ENCODE measurements around the gene LCN10. TPM values are rescaled to one million over a fixed set of nuclear protein-coding genes. Genes with fewer than 3 reads are reported as not detected.
A peak's percentile ranks its signal among the peaks of the same experiment; 100 is the strongest.

Gene LCN10
- total and polyA plus RNA-seq, 9 of the 15 experiments (the other 6 are each of a cell fraction or from before 2014, with no cell fraction given): 0.10 to 0.21 (median 0.14) TPM; not detected in 6

DNA sequence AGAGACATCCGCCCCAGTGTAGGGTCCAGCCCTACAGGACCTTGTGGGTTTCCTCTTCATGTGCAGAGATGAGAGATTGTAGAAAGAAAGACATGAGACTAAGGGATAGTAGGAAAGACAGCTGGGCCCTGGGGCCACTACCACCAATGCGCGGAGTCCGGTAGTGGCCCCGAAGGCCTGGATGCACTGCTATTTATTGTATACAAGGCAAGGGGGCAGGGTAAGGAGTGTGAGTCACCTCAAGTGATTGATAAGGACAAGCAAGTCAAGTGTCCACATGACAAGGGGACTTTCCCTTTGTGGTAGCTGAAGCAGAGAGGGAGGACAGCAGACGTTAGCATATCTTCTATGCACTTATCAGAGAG lies 42.2 kb upstream of the LCN10 start (continued):
- no peak for TF ChIP-seq HMG20A (CRISPR knock-in tag; conservative IDR thresholded peaks at IDR 0.05)
- no peak for TF ChIP-seq SMC3 (conservative IDR thresholded peaks at IDR 0.05; ENCODE audit: insufficient read depth, low read depth, low read length)
- TF ChIP-seq ZNF561 (CRISPR knock-in tag; conservative IDR thresholded peaks at IDR 0.05): no peak
- no peak for TF ChIP-seq NFIC (IDR thresholded peaks at IDR 0.05)
- TF ChIP-seq ZNF134 (CRISPR knock-in tag; conservative IDR thresholded peaks at IDR 0.05): no peak
- TF ChIP-seq RBM25 (IDR thresholded peaks at IDR 0.05; ENCODE audit: low read depth, low read length, severe bottlenecking): no peak
- TF ChIP-seq TEAD1 (CRISPR knock-in tag; IDR thresholded peaks at IDR 0.05): no peak
- TF ChIP-seq CCAR2 (IDR thresholded peaks at IDR 0.05; ENCODE audit: low read depth, low read length): no peak
- TF ChIP-seq ZNF282 (CRISPR knock-in tag; IDR thresholded peaks at IDR 0.05): no peak
- TF ChIP-seq, protein P1, sequence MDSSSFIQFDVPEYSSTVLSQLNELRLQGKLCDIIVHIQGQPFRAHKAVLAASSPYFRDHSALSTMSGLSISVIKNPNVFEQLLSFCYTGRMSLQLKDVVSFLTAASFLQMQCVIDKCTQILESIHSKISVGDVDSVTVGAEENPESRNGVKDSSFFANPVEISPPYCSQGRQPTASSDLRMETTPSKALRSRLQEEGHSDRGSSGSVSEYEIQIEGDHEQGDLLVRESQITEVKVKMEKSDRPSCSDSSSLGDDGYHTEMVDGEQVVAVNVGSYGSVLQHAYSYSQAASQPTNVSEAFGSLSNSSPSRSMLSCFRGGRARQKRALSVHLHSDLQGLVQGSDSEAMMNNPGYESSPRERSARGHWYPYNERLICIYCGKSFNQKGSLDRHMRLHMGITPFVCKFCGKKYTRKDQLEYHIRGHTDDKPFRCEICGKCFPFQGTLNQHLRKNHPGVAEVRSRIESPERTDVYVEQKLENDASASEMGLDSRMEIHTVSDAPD (CRISPR knock-in tag; IDR thresholded peaks at IDR 0.05): no peak
- no peak for TF ChIP-seq TRIM25 (IDR thresholded peaks at IDR 0.05; ENCODE audit: borderline replicate concordance)
- TF ChIP-seq, protein P2, sequence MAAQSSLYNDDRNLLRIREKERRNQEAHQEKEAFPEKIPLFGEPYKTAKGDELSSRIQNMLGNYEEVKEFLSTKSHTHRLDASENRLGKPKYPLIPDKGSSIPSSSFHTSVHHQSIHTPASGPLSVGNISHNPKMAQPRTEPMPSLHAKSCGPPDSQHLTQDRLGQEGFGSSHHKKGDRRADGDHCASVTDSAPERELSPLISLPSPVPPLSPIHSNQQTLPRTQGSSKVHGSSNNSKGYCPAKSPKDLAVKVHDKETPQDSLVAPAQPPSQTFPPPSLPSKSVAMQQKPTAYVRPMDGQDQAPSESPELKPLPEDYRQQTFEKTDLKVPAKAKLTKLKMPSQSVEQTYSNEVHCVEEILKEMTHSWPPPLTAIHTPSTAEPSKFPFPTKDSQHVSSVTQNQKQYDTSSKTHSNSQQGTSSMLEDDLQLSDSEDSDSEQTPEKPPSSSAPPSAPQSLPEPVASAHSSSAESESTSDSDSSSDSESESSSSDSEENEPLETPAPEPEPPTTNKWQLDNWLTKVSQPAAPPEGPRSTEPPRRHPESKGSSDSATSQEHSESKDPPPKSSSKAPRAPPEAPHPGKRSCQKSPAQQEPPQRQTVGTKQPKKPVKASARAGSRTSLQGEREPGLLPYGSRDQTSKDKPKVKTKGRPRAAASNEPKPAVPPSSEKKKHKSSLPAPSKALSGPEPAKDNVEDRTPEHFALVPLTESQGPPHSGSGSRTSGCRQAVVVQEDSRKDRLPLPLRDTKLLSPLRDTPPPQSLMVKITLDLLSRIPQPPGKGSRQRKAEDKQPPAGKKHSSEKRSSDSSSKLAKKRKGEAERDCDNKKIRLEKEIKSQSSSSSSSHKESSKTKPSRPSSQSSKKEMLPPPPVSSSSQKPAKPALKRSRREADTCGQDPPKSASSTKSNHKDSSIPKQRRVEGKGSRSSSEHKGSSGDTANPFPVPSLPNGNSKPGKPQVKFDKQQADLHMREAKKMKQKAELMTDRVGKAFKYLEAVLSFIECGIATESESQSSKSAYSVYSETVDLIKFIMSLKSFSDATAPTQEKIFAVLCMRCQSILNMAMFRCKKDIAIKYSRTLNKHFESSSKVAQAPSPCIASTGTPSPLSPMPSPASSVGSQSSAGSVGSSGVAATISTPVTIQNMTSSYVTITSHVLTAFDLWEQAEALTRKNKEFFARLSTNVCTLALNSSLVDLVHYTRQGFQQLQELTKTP (IDR thresholded peaks at IDR 0.05; ENCODE audit: low read depth in 1 of 2, partially characterized antibody in 2 of 2): peak in 1 of 2 experiments; percentile 41
- no peak for TF ChIP-seq PHF20 (IDR thresholded peaks at IDR 0.05; ENCODE audit: partially characterized antibody)
- TF ChIP-seq, protein P3, sequence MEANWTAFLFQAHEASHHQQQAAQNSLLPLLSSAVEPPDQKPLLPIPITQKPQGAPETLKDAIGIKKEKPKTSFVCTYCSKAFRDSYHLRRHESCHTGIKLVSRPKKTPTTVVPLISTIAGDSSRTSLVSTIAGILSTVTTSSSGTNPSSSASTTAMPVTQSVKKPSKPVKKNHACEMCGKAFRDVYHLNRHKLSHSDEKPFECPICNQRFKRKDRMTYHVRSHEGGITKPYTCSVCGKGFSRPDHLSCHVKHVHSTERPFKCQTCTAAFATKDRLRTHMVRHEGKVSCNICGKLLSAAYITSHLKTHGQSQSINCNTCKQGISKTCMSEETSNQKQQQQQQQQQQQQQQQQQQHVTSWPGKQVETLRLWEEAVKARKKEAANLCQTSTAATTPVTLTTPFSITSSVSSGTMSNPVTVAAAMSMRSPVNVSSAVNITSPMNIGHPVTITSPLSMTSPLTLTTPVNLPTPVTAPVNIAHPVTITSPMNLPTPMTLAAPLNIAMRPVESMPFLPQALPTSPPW (CRISPR knock-in tag; IDR thresholded peaks at IDR 0.05): no peak
- no peak for TF ChIP-seq MXI1 (IDR thresholded peaks at IDR 0.05; ENCODE audit: low read depth, low read length)
- TF ChIP-seq ZNF780A (CRISPR knock-in tag; IDR thresholded peaks at IDR 0.05): no peak
- TF ChIP-seq RBM34 (IDR thresholded peaks at IDR 0.05; ENCODE audit: borderline replicate concordance, insufficient read depth, low read length): no peak
- no peak for TF ChIP-seq MLLT1 (IDR thresholded peaks at IDR 0.05)
- TF ChIP-seq RB1 (IDR thresholded peaks at IDR 0.05; ENCODE audit: low read depth): no peak
